Uterine smooth muscle cell (primary cell): ENCODE results near the gene MRPL55. TPM values are rescaled to one million over a fixed set of nuclear protein-coding genes. Genes with fewer than 3 reads are reported as not detected.

ENCODE experiments used
- total RNA-seq: library from RNA; depleted of rRNA; stranded (reverse); fragments of >200 nt; gene quantifications from 2 replicates; pipeline ENCODE4 v1.2.3, GENCODE V29; 2014

MRPL55 gene
- total RNA-seq, result 64.3 and 76.0 TPM in 2 replicates

GRCh38 chr1:228109073-228109961 is at the start of gene MRPL55:
TSS of gene MRPL55 (minus strand) at chr1:228109299. CDS start at chr1:228108260, 1,039 bp downstream.

GRCh38 chr1:228149406-228150119 is 40.5 kb upstream of the MRPL55 start, which contains the start of gene GJC2:
TSS of gene GJC2 (plus strand) at chr1:228149930. CDS start at chr1:228157759, 7,829 bp downstream.

GRCh38 chr1:228139931-228140723 is 31.0 kb upstream of the MRPL55 start, which contains the start of gene GUK1:
TSS of gene GUK1 (plus strand) at chr1:228140279. CDS start at chr1:228140303, 24 bp downstream.

GRCh38 chr1:228102791-228103620 is 6.1 kb downstream of the MRPL55 start, which contains the start of gene C1orf35:
TSS of gene C1orf35 (minus strand) at chr1:228103325. CDS start at chr1:228103227, 98 bp downstream.

GRCh38 chr1:228082214-228082917 is 26.7 kb downstream of the MRPL55 start, which contains the start of gene ARF1:
TSS of gene ARF1 (plus strand) at chr1:228082708. CDS start at chr1:228097115, 14,407 bp downstream.

Other genes with a start within 250 kb of the MRPL55 start
- 0.62 and 0.77 TPM in 2 replicates for gene WNT9A, start 161.4 kb downstream of the MRPL55 start, total RNA-seq
- not detected in 2 replicates for gene WNT3A, start 102.3 kb downstream of the MRPL55 start, total RNA-seq
- gene ARF1, start 26.6 kb downstream of the MRPL55 start, total RNA-seq, result 257 and 351 TPM in 2 replicates
- 9.2 and 14.3 TPM in 2 replicates for gene C1orf35, start 6.0 kb downstream of the MRPL55 start, total RNA-seq
- gene GUK1, start 31.0 kb upstream of the MRPL55 start, total RNA-seq, result 456 and 472 TPM in 2 replicates
- 7.4 and 9.7 TPM in 2 replicates for gene GJC2, start 40.6 kb upstream of the MRPL55 start, total RNA-seq
- gene IBA57, start 56.5 kb upstream of the MRPL55 start, total RNA-seq, result 4.9 and 7.3 TPM in 2 replicates
- 10.7 and 31.2 TPM in 2 replicates for gene OBSCN, start 98.7 kb upstream of the MRPL55 start, total RNA-seq